Stimulated activated CD4-positive, alpha-beta T cell treated with anti-CD3 and anti-CD28 coated beads, TNF-alpha, amount 100 ng/mL, for 1 hour (primary cell): ENCODE data around the gene TBX21.
A peak's percentile ranks its signal among the peaks of the same experiment; 100 is the strongest.
"Not testable (repeated sequence)": the region's sequence is repeated elsewhere in the genome, so short reads cannot be mapped to it uniquely, and the experiment has no call there.

Experiments
- DNase-seq, 3 donors: peaks; one replicate each; pipeline ENCODE4 v3.0.0-alpha.2; 2020; ENCODE audit warnings: low read depth in 3 of 3, low spot score in 1 of 3

Gene TBX21

DNA sequence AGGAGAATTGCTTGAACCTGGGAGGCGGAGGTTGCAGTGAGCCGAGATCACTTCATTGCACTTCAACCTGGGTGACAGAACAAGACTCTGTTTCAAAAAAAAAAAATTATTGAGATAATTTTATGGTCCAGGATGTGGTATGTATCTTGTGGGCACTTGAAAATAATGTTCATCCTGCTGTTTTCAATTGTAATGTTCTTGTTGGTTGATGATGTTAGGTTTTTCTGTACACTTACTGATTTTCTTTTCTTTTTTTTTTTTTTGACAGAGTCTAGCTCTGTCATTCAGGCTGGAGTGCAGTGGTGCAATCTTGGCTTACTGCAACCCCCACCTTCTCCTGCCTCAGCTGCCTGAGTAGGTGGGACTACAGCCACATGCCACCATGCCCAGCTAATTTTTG, 29.7 kb downstream of the TBX21 start:
- no peak for DNase-seq

- no peak for DNase-seq
Measured at GRCh38 chr17:47763913-47764582, 31.0 kb downstream of the TBX21 start.

DNA sequence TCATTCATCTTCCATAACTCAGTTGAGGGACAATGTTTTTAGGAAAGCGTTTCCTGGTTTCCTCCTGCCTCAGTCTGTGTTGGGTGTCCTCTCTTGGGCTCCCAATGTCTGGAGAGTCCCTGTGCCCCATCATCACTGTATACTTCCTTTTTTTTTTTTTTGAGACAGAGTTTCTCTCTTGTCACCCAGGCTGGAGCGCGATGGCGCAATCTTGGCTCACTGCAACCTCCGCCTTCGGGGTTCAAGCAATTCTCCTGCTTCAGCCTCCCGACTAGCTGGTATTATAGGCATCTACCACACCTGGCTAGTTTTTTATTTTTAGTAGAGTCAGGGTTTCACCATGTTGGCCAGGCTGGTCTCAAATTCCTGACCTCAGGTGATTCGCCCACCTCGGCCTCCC, 40.6 kb downstream of the TBX21 start:
- not testable (repeated sequence) for DNase-seq

DNA sequence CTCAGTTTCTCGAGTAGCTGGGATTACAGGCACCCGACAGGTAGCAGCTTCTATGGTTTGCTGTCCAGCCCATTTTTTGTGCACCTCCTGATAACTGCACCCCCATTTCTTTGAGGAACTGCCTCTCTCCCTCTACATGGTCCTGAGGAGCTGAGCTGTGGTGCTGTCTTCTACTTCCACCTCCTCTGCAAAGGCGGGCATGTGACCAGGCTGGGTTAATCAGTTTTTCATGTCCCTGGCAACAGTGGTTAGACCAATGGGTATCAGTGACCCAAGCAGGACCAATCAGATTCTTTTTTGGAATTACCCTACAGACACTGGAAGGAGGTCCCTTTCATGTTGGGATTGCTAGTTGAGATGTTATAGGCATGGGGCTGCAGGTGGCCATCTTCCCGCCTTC, 41.3 kb downstream of the TBX21 start:
- no peak for DNase-seq

DNA sequence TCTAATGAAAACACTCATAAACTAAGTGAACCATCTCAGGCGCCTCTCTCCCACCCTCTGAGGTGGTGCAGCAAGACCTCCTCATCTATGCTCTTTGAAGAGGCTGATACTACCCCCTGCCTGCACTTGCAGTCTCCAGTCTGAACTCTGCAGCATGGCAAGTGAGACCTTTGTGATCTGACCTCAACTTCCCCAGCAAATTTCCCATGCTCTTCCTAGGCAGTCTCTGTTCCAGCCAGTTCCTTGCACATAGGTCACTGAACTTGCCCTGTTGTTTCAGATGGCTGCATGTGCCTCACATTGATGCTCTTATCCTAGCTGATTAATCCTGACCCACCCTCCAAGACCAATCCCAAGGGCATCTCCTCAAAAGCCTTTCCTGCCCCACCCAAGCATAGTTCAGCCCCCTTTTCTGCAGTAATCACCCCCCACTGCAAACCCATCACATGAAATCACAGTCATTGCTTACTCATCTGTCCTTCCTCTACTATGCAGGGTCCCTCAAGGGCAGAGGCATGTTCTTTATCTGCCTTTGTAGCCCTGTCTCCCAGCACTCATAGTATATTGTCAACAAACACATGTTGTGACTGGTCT, 42.0 kb downstream of the TBX21 start:
- DNase-seq = no peak

- peak in 1 of 3 donors; percentile 15 for DNase-seq
Measured at GRCh38 chr17:47776330-47777197, 43.5 kb downstream of the TBX21 start.

GRCh38 chr17:47778184-47778635, 45.2 kb downstream of the TBX21 start:
- DNase-seq = no peak

DNA sequence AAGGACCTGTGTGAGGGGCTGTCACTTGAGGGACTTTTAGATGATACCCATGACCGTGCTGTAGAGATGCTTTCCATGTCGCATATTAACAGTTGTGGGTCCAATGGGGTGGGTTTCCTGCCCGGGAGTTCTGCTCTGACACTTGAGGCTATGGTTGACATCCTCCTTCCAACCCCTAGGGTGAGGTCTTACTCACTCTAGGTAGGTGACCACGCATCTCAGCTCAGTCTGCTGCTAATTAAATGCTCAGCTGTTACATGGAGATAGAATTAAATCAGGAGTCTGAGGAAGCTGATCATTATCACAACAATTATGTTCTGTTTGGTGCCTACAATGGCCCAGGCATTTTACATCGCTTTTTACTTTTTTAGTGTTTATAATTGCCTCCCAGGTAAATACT, 48.4 kb downstream of the TBX21 start:
- DNase-seq = no peak

DNA sequence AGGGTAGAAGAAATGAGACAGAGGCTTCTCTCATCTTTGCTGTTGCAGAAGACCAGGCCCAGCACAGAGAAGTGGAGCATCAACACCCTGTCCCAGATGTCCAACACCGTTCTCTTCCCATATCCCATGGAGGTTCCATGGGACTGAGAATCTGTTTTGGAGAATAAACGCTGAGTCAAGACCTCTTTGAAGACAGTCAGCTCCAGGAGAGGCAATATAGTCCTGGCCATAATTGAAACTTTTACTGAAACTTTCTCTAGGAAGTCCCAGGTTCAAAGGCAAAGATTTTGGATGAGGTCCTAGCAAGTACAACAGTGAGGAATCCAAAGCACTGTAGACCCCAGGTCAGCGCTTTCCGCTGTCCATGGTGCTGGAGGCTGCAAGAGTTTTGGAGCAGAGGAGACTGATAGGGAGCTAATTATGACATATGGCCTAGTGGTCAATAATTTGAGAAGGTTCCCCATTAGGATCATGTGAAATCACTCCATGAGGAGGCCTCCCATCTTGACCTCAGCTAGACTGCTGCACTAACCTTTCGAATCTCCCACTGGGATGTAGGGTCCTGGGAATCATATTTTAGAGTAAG, 52.6 kb downstream of the TBX21 start:
- no peak for DNase-seq

GRCh38 chr17:47789611-47790561, 56.9 kb downstream of the TBX21 start:
- DNase-seq = peak in 2 of 3 donors; percentile 20 to 47

DNA sequence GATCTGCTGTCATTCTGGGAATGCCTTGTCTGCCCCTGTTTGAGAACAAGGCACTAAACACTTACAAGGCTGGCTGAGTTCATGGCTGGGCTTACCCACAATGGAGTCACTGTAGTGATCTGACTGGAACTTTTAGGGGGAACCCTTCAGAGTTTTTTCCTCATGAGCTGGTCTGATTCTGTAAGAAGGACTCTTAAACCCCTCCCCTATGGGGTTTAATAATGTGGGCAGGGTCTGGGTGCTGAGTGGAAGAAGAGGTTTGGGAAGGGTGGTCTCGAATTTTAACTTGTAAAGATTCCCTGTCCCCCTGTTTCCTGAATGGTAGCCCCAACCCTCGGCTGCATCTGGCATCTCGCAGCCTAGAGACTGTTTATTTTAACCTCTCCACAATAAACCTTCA, 58.0 kb downstream of the TBX21 start:
- DNase-seq = no peak

GRCh38 chr17:47792457-47792856, 59.4 kb downstream of the TBX21 start:
- no peak for DNase-seq

- DNase-seq = no peak
Measured at GRCh38 chr17:47792979-47793378, 59.9 kb downstream of the TBX21 start.
